K562 (cell line): ENCODE results near the gene ZNF692. TPM values are rescaled to one million over a fixed set of nuclear protein-coding genes. Genes with fewer than 3 reads are reported as not detected.

Source experiments
- ATAC-seq: fragments of 200-7000 bp; cut with Tn5 transposase; 3 replicates; pipeline ENCODE4 v1.9.1; 2020; ENCODE audit warnings: moderate library complexity
- BruUV-seq: library from RNA; stranded (reverse); fragments of 400-500 nt; replicated peaks from 2 replicates; lab custom pipeline; 2021; lab: Mats Ljungman, UMichigan
- CTCF ChIA-PET: fragments of 300-600 bp; formaldehyde crosslinking; extraction: SDS; loops from one replicate; lab custom pipeline; 2021; ENCODE audit warnings: low intra/inter-chr PET ratio; lab: Yijun Ruan, JAX
- POLR2A ChIA-PET: fragments of 300-600, 350-650 bp; sonication (Branson Sonifier 250); formaldehyde crosslinking; extraction: SDS; loops from one replicate; lab custom pipeline; 2021; ENCODE audit warnings: antibody characterized with exemption, inconsistent platforms; lab: Yijun Ruan, JAX
- DNase-seq, 4 experiments: peaks; one replicate each; pipeline versions ENCODE4 v3.0.0 to v3.0.0-alpha.2; 2011 to 2018; ENCODE audit warnings: low spot score in 3 of 4, mixed read lengths in 3 of 4; ENCODE audit errors: extremely low read depth in 1 of 4
- FAIRE-seq: peaks from 2 replicates; lab custom pipeline; 2011; peaks lifted over from hg19 to GRCh38; lab: Jason Lieb, UNC
- H2AFZ ChIP-seq: 2 replicates; pipeline ENCODE4 v1.6.0; 2011; ENCODE audit warnings: low read depth, low read length, control low read depth, inconsistent platforms
- H3K27ac ChIP-seq: fragments of 200-600 bp; 3 replicates; pipeline ENCODE4 v1.8.0; 2011; ENCODE audit warnings: low read depth, mild to moderate bottlenecking, control low read depth, inconsistent platforms, low read length, moderate library complexity, mixed read lengths; ENCODE audit errors: extremely low read depth
- H3K27me3 ChIP-seq, 2 experiments: fragments of 300-600 bp in 1 of 2; 2 replicates in 1 of 2; 3 replicates in 1 of 2; pipeline versions ENCODE4 v1.6.0 to v1.8.0; 2011; ENCODE audit warnings: inconsistent platforms in 2 of 2, low read length in 2 of 2, mild to moderate bottlenecking in 1 of 2, mixed read lengths in 1 of 2, moderate library complexity in 1 of 2; ENCODE audit not compliant: control insufficient read depth in 2 of 2, insufficient read depth in 2 of 2
- H3K36me3 ChIP-seq: fragments of 300-600 bp; 3 replicates; pipeline ENCODE4 v1.8.0; 2011; ENCODE audit warnings: mild to moderate bottlenecking, low read length, inconsistent platforms; ENCODE audit not compliant: control insufficient read depth, insufficient read depth
- H3K4me1 ChIP-seq, 2 experiments: fragments of 200-600 bp in 1 of 2; replicated peaks in 1 of 2; 2 replicates in 1 of 2; 3 replicates in 1 of 2; pipeline versions ENCODE4 v1.5.1 to v1.8.0; 2011; ENCODE audit warnings: inconsistent platforms in 2 of 2, low read length in 2 of 2, mild to moderate bottlenecking in 1 of 2, mixed read lengths in 1 of 2, moderate library complexity in 1 of 2; ENCODE audit not compliant: control insufficient read depth in 2 of 2, insufficient read depth in 2 of 2
- H3K4me2 ChIP-seq: 2 replicates; pipeline ENCODE4 v1.6.1; 2011; ENCODE audit warnings: low read length, control low read depth, inconsistent platforms, mixed read lengths; ENCODE audit not compliant: insufficient read depth
- H3K4me3 ChIP-seq: fragments of 200-600 bp; sonication (generic), shearing (Covaris generic); 2 replicates; pipeline ENCODE4 v1.5.1; 2016; ENCODE audit warnings: control low read depth, inconsistent platforms
- H3K79me2 ChIP-seq: fragments of 200-600 bp; 3 replicates; pipeline ENCODE4 v1.8.0; 2011; ENCODE audit warnings: low read length, inconsistent platforms; ENCODE audit not compliant: control insufficient read depth, insufficient read depth
- H3K9ac ChIP-seq, 2 experiments: 2 replicates each; pipeline versions ENCODE4 v1.6.0 to v1.6.1; 2011; ENCODE audit warnings: low read depth in 2 of 2, low read length in 2 of 2, control low read depth in 1 of 2, inconsistent platforms in 1 of 2, mild to moderate bottlenecking in 1 of 2, mixed read lengths in 1 of 2; ENCODE audit not compliant: insufficient read depth in 1 of 2
- H3K9me1 ChIP-seq: one replicate; pipeline ENCODE4 v1.6.0; 2011; ENCODE audit warnings: inconsistent platforms, mild to moderate bottlenecking, low read length, moderate library complexity; ENCODE audit not compliant: control insufficient read depth, insufficient read depth
- H3K9me3 ChIP-seq: replicated peaks from 2 replicates; pipeline ENCODE4 v1.5.1; 2011; ENCODE audit warnings: low read depth, low read length, inconsistent platforms; ENCODE audit not compliant: control insufficient read depth, insufficient read depth
- H4K20me1 ChIP-seq: replicated peaks from 2 replicates; pipeline ENCODE4 v1.6.1; 2011; ENCODE audit warnings: low read length, inconsistent platforms, mixed read lengths; ENCODE audit not compliant: control insufficient read depth, insufficient read depth
- CREB1 ChIP-seq, 2 experiments: sonication (generic) in 1 of 2; formaldehyde crosslinking in 1 of 2; IDR thresholded peaks; 2 replicates each; pipeline versions ENCODE4 v1.6.1 to v1.8.0; 2012 to 2022; ENCODE audit warnings: inconsistent platforms in 1 of 2, mild to moderate bottlenecking in 1 of 2, missing genetic modification reagents in 1 of 2, moderate library complexity in 1 of 2
- GTF2E2 ChIP-seq: fragments of 200-800 bp; sonication (Bioruptor generic); IDR thresholded peaks from 2 replicates; pipeline ENCODE4 v1.6.1; 2016; ENCODE audit warnings: missing genetic modification characterization, missing compliant biosample characterization
- MCM3 ChIP-seq: fragments of 450-650 bp; IDR thresholded peaks from 2 replicates; pipeline ENCODE4 v1.6.1; 2016
- MTA2 ChIP-seq: fragments of 450-650 bp; IDR thresholded peaks from 2 replicates; pipeline ENCODE4 v1.6.1; 2016; ENCODE audit warnings: low read depth
- PTRF ChIP-seq: fragments of 450-650 bp; IDR thresholded peaks from 2 replicates; pipeline ENCODE4 v1.6.1; 2016; ENCODE audit warnings: mild to moderate bottlenecking, missing genetic modification characterization, missing compliant biosample characterization
- SIRT6 ChIP-seq: IDR thresholded peaks from one replicate; pipeline ENCODE4 v1.6.1; 2012; ENCODE audit warnings: low read depth, mild to moderate bottlenecking, control low read depth, inconsistent platforms, low read length, moderate library complexity
- ZNF311 ChIP-seq: fragments of 250-450 bp; sonication (Bioruptor Pico); IDR thresholded peaks from 2 replicates; pipeline ENCODE4 v1.4.0; 2020; ENCODE audit warnings: mild to moderate bottlenecking, moderate library complexity
- ZNF764 ChIP-seq: fragments of 250-450 bp; sonication (Bioruptor Pico); IDR thresholded peaks from 2 replicates; pipeline ENCODE4 v1.4.0; 2020; ENCODE audit warnings: low read depth, mild to moderate bottlenecking, moderate library complexity
- WGBS: fragments of 100-300 bp; shearing (Covaris generic); methylation state at CpG from one replicate; pipeline ENCODE4 v1.1.6; 2016; ENCODE audit warnings: low coverage, mixed read lengths; ENCODE audit not compliant: insufficient coverage; ENCODE audit errors: missing lambda C conversion rate; 5-methylcytosine and 5-hydroxymethylcytosine counted together
- in situ Hi-C: fragments of 300-500 bp; cut with MboI; formaldehyde crosslinking; loops from 4 replicates; pipeline ENCODE4 v1.15.0; 2018; ENCODE audit warnings: inconsistent platforms, mixed read lengths
- intact Hi-C: fragments of 100-400 bp; cut with micrococcal nuclease; formaldehyde crosslinking; loops from 2 replicates; pipeline ENCODE4 v1.14.2; 2022
- polyA plus RNA-seq, 8 experiments: library from polyadenylated mRNA; depleted of rRNA in 4 of 8; stranded (reverse) in 5 of 8; unstranded in 3 of 8; fragments of >200 nt; fragmentation: Nextera tagmentation in 2 of 8; fragmentation: Illumina TruSeq in 1 of 8; extraction: Ambion mirVana in 2 of 8; extraction: Trizol in 1 of 8; gene quantifications; 2 replicates each; pipeline versions ENCODE4 v1.2.1 to v1.2.3, GENCODE V29; 2011 to 2014; ENCODE audit warnings: inconsistent platforms in 1 of 8, missing spikeins in 1 of 8
- total RNA-seq, 7 experiments: library from RNA; depleted of rRNA in 6 of 7; stranded (reverse); fragments of >200 nt in 6 of 7; fragmentation: Illumina TruSeq in 2 of 7; extraction: Trizol in 2 of 7; gene quantifications; 2 replicates each; pipeline versions ENCODE4 v1.2.1 to v1.2.3, GENCODE V29; 2011 to 2021; ENCODE audit warnings: low replicate concordance in 1 of 7

The ZNF692 gene
- total and polyA plus RNA-seq, 9 of the 15 experiments (the other 6 are each of a cell fraction or from before 2014, with no cell fraction given), result 8.4 to 143 (median 55.9) TPM

GRCh38 chr1:248885646-248886045 lies 26.8 kb upstream of the ZNF692 start:
- Histone ChIP-seq H3K9ac (peak overlapping the region in 1 of 2 experiments; percentile 11; a peak in 1 of 4 replicates), H3K36me3 (no peaks in the 10 kb centered on the region), H3K9me1 (no peaks in the 10 kb centered on the region), H3K27ac (peak overlapping the region; percentile 51; the same call in 2 of the 3 replicates), H3K4me1 (peaks cover 16 to 49% of the 10 kb centered on the region in 2 experiments), H3K9me3 (no peaks in the 10 kb centered on the region), H2AFZ (peak overlapping the region; percentile 81), H4K20me1 (no peaks in the 10 kb centered on the region), H3K27me3 (no peaks in the 10 kb centered on the region), H3K4me3 (no peak overlapping the region), H3K4me2 (no peak overlapping the region), H3K79me2 (no peaks in the 10 kb centered on the region)
- in situ Hi-C loops (no loop called here), intact Hi-C loops (loop anchor here (1.0 kb wide), 1 partner anchor 12 kb away; no protein-coding TSS in a partner anchor)
- CTCF ChIA-PET, result no interaction called here
- WGBS, result 50% methylated on average over 1 of the region's 1 CpG
- TF ChIP-seq ZNF764, result no peak
- TF ChIP-seq CREB1 (IDR thresholded peaks at IDR 0.05), result 0 out of 2 replicates have a peak, but pooled peaks have one; percentile 7
- TF ChIP-seq CREB1 (CRISPR knock-in tag; IDR thresholded peaks at IDR 0.05), result no peak
- TF ChIP-seq ZNF311, result 0 out of 2 replicates have a peak, but pooled peaks have one; percentile 21
- no peak for TF ChIP-seq PTRF
- 0 out of 2 replicates have a peak, but pooled peaks have one; percentile 32 for TF ChIP-seq GTF2E2 (tag)
- no peak for TF ChIP-seq MCM3
- no peak for TF ChIP-seq MTA2
- no peak for TF ChIP-seq SIRT6
- no TSS peak for BruUV-seq
- FAIRE-seq (no peak), DNase-seq (no peak), ATAC-seq (no peak)
- POLR2A ChIA-PET, result interaction anchor here (0.8 to 3.3 kb wide), 3 partner anchors 12 to 1028 kb away, joined by 3 to 19 read pairs (median 4); partner anchors contain the start of gene PGBD2
